ENCODE measurements around the gene UNC50. TPM values are rescaled to one million over a fixed set of nuclear protein-coding genes. Genes with fewer than 3 reads are reported as not detected.

The UNC50 gene
- total and polyA plus RNA-seq, 2 donors, result 46.1 to 68.5 TPM

DNA sequence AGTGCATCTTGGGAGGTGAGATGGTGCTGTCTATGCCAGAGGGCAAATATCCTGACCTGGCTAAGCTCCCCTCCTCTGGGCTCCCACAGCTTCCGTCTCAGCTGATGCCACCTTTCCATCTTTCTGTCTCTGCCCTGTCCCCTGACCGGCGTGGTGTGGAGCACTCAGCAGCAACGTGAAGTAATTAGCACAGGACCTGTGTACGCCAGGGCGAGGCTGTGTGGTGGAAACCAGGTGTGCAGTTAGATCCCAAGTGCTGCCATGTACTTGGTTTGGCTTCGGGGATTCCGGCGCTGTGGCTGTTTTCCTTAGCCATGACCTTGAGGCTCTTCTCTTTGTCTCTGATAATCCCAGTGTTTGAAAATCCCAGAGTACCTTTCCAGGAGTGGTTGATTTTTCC, 36.6 kb upstream of the UNC50 start:
- Histone ChIP-seq H3K36me3 (ENCODE audit: control insufficient read depth in 2 of 2, insufficient read depth in 2 of 2, low read length in 1 of 2) (peaks cover 87 to 96% of the 10 kb centered on the region in 2 donors), H3K27ac (ENCODE audit: low read depth in 1 of 2, low read length in 1 of 2) (no peak overlapping the region), H3K9me3 (ENCODE audit: control insufficient read depth in 2 of 2, insufficient read depth in 1 of 2, low read length in 1 of 2) (no peaks in the 10 kb centered on the region), H3K4me3 (ENCODE audit: low read length in 2 of 2) (no peak overlapping the region), H3K27me3 (ENCODE audit: control insufficient read depth in 2 of 2, insufficient read depth in 1 of 2, low read length in 1 of 2) (no peaks in the 10 kb centered on the region), H3K4me1 (ENCODE audit: control insufficient read depth in 2 of 2, insufficient read depth in 2 of 2, low read length in 2 of 2) (peaks cover 3 to 23% of the 10 kb centered on the region in 2 donors)
- DNase-seq (ENCODE audit: low read depth in 6 of 9, low spot score in 9 of 9), result no peak
- 98% methylated on average over 9 of the region's 9 CpGs for WGBS

DNA sequence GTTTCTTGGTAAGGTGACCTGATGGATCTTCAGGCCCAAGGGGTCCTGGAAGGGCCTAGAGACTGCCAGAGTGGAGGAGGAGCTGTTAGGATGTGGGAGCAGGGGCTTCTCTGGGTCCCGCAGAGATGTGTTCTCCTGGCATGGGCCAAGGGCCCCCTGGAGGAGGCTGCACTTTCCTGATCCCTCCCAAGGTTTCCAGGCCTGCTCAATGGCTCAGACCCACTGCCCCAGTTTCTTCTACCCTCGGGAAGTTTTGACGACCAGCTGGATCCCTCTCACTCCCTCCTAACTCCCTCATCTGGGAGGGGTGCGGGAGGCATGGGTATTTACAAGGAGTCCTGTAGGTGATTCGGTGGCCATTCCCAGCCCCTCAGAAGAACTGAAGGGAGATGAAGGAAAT, 36.2 kb upstream of the UNC50 start:
- Histone ChIP-seq H3K4me3 (ENCODE audit: low read length in 2 of 2) (no peak overlapping the region), H3K27me3 (ENCODE audit: control insufficient read depth in 2 of 2, insufficient read depth in 1 of 2, low read length in 1 of 2) (no peaks in the 10 kb centered on the region), H3K9me3 (ENCODE audit: control insufficient read depth in 2 of 2, insufficient read depth in 1 of 2, low read length in 1 of 2) (no peaks in the 10 kb centered on the region), H3K4me1 (ENCODE audit: control insufficient read depth in 2 of 2, insufficient read depth in 2 of 2, low read length in 2 of 2) (peaks cover 0 to 19% of the 10 kb centered on the region in 2 donors), H3K36me3 (ENCODE audit: control insufficient read depth in 2 of 2, insufficient read depth in 2 of 2, low read length in 1 of 2) (peaks cover 87 to 96% of the 10 kb centered on the region in 2 donors), H3K27ac (ENCODE audit: low read depth in 1 of 2, low read length in 1 of 2) (no peak overlapping the region)
- no peak for DNase-seq (ENCODE audit: low read depth in 6 of 9, low spot score in 9 of 9)
- WGBS, result 98% methylated on average over 5 of the region's 5 CpGs

DNA sequence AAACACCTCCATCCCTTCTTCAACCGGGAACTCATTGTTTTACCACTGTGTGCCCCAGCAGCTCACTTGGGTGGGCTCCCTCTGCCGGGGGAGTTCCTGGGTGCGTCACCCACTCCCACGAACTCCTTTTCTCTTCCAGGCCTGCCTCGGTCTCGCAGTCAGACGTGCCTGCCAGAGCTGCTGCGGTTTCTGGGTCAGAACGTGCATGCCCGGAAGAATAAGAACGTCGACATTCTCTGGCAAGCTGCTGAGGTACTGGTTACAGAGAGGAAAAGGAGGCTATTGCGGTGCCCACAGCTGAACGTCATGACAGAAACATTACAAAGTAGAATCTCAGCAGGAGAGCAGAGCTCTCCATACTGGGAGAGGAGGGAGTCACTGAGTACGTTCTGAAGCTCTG, 35.7 kb upstream of the UNC50 start:
- no peak for DNase-seq (ENCODE audit: low read depth in 6 of 9, low spot score in 9 of 9)
- no peak overlapping the region for H3K4me3 ChIP-seq (ENCODE audit: low read length in 2 of 2)
- peaks cover 0 to 14% of the 10 kb centered on the region in 2 donors for H3K4me1 ChIP-seq (ENCODE audit: control insufficient read depth in 2 of 2, insufficient read depth in 2 of 2, low read length in 2 of 2)
- no peak overlapping the region for H3K27ac ChIP-seq (ENCODE audit: low read depth in 1 of 2, low read length in 1 of 2)
- no peaks in the 10 kb centered on the region for H3K9me3 ChIP-seq (ENCODE audit: control insufficient read depth in 2 of 2, insufficient read depth in 1 of 2, low read length in 1 of 2)
- 98% methylated on average over 15 of the region's 15 CpGs for WGBS
- peaks cover 87 to 96% of the 10 kb centered on the region in 2 donors for H3K36me3 ChIP-seq (ENCODE audit: control insufficient read depth in 2 of 2, insufficient read depth in 2 of 2, low read length in 1 of 2)
- H3K27me3 ChIP-seq (ENCODE audit: control insufficient read depth in 2 of 2, insufficient read depth in 1 of 2, low read length in 1 of 2), result no peaks in the 10 kb centered on the region

DNA sequence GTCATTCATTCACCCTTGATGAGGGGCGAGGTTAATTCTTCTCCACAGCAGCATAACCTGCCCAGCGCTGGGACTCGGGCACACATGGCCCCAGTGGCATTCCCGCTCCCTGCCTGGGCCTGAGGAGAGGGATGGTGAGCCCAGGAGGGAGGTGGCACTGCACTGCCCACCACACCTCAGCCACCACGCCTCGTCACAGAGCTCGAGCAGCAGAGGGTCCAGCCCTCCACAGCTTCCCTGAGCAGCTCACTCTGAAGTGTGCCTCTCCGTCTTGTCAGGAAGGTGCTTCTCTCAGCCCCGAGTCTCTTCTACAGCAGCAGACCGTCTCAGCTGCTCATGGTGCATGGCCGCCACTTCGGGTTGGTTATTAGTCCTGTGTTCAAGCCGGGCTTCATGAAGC, 35.0 kb upstream of the UNC50 start:
- DNase-seq (ENCODE audit: low read depth in 6 of 9, low spot score in 9 of 9), result no peak
- Histone ChIP-seq H3K4me1 (ENCODE audit: control insufficient read depth in 2 of 2, insufficient read depth in 2 of 2, low read length in 2 of 2) (peaks cover 0 to 11% of the 10 kb centered on the region in 2 donors), H3K4me3 (ENCODE audit: low read length in 2 of 2) (no peak overlapping the region), H3K9me3 (ENCODE audit: control insufficient read depth in 2 of 2, insufficient read depth in 1 of 2, low read length in 1 of 2) (no peaks in the 10 kb centered on the region), H3K27ac (ENCODE audit: low read depth in 1 of 2, low read length in 1 of 2) (no peak overlapping the region), H3K36me3 (ENCODE audit: control insufficient read depth in 2 of 2, insufficient read depth in 2 of 2, low read length in 1 of 2) (peaks cover 87 to 96% of the 10 kb centered on the region in 2 donors), H3K27me3 (ENCODE audit: control insufficient read depth in 2 of 2, insufficient read depth in 1 of 2, low read length in 1 of 2) (no peaks in the 10 kb centered on the region)
- 97% methylated on average over 13 of the region's 13 CpGs for WGBS

DNA sequence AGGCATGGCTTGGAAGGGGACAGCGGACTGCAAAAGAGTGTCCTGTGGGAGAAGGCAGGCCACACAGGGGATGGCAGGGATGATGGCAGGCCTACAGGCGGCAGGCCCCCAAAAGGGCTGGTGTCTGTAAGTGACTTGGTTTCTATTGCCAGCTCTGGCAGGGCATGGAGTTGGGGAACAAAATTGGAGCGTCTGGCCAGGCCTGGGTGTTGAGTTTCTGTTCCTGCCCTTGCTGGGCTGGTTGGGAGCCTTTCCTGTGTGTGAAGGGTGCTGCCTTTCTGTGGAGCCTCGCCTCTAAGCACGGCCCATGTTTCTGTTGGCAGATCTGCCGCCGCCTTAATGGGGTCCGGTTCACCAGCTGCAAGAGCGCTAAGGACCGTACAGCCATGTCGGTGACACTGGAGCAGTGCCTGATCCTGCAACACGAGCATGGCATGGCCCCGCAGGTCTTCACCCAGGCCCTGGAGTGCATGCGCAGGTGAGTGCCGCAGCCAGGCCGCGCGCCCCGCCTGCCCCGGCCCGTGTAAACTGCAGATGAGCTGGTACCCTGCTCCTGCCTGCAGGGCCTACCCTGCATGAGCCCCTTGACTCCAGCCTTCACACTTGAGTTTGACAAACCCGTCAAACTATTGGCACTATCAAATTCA, 31.6 kb upstream of the UNC50 start:
- Histone ChIP-seq H3K36me3 (ENCODE audit: control insufficient read depth in 2 of 2, insufficient read depth in 2 of 2, low read length in 1 of 2) (peaks cover 69 to 89% of the 10 kb centered on the region in 2 donors), H3K4me3 (ENCODE audit: low read length in 2 of 2) (no peak overlapping the region), H3K9me3 (ENCODE audit: control insufficient read depth in 2 of 2, insufficient read depth in 1 of 2, low read length in 1 of 2) (no peaks in the 10 kb centered on the region), H3K4me1 (ENCODE audit: control insufficient read depth in 2 of 2, insufficient read depth in 2 of 2, low read length in 2 of 2) (no peaks in the 10 kb centered on the region), H3K27me3 (ENCODE audit: control insufficient read depth in 2 of 2, insufficient read depth in 1 of 2, low read length in 1 of 2) (no peaks in the 10 kb centered on the region), H3K27ac (ENCODE audit: low read depth in 1 of 2, low read length in 1 of 2) (no peak overlapping the region)
- no peak for DNase-seq (ENCODE audit: low read depth in 6 of 9, low spot score in 9 of 9)
- WGBS, result 96% methylated on average over 22 of the region's 22 CpGs

DNA sequence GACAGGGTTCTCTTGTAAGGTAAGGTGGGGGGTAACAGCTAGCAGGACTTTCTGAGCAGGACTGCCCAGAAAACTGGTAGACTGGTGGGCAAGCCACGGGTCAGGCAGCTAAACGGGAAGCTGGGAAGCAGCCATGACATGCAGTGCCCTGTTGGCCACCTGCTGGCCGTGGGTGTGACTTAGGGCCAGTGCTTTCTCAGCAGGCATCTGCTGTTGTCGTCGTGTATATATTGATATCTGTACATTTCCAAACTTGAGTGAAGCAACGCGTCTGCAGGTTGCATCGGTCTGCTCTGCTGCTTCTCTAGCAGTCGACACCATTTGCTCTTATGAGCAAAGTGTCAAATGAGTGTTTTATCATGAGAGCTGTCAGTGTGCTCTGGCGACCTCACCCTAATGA, 31.1 kb upstream of the UNC50 start:
- Histone ChIP-seq H3K4me3 (ENCODE audit: low read length in 2 of 2) (no peak overlapping the region), H3K36me3 (ENCODE audit: control insufficient read depth in 2 of 2, insufficient read depth in 2 of 2, low read length in 1 of 2) (peaks cover 66 to 89% of the 10 kb centered on the region in 2 donors), H3K27me3 (ENCODE audit: control insufficient read depth in 2 of 2, insufficient read depth in 1 of 2, low read length in 1 of 2) (no peaks in the 10 kb centered on the region), H3K9me3 (ENCODE audit: control insufficient read depth in 2 of 2, insufficient read depth in 1 of 2, low read length in 1 of 2) (no peaks in the 10 kb centered on the region), H3K4me1 (ENCODE audit: control insufficient read depth in 2 of 2, insufficient read depth in 2 of 2, low read length in 2 of 2) (no peaks in the 10 kb centered on the region), H3K27ac (ENCODE audit: low read depth in 1 of 2, low read length in 1 of 2) (no peak overlapping the region)
- WGBS, result 94% methylated on average over 10 of the region's 10 CpGs
- no peak for DNase-seq (ENCODE audit: low read depth in 6 of 9, low spot score in 9 of 9)

DNA sequence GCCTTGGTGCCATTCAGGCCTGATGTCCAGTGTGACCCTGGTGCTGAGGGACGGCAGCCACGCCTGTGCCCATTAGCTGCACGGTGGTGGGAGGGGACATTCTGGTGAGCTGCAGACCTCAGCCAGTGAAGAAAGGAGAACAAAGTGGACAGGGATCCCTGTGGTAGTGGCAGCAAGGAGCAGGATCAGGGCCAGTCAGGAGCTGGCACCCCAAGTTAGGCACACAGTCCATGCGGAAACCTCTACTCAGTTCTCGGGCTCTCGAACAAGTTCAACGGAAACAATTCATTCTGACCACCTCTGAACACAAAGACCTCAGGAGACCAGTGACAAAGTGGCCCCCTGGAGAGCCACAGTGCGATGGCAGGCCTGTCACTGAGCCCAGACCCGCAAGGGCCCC, 30.2 kb upstream of the UNC50 start:
- Histone ChIP-seq H3K4me1 (ENCODE audit: control insufficient read depth in 2 of 2, insufficient read depth in 2 of 2, low read length in 2 of 2) (no peaks in the 10 kb centered on the region), H3K36me3 (ENCODE audit: control insufficient read depth in 2 of 2, insufficient read depth in 2 of 2, low read length in 1 of 2) (peaks cover 66 to 88% of the 10 kb centered on the region in 2 donors), H3K27ac (ENCODE audit: low read depth in 1 of 2, low read length in 1 of 2) (no peak overlapping the region), H3K4me3 (ENCODE audit: low read length in 2 of 2) (no peak overlapping the region), H3K9me3 (ENCODE audit: control insufficient read depth in 2 of 2, insufficient read depth in 1 of 2, low read length in 1 of 2) (no peaks in the 10 kb centered on the region), H3K27me3 (ENCODE audit: control insufficient read depth in 2 of 2, insufficient read depth in 1 of 2, low read length in 1 of 2) (no peaks in the 10 kb centered on the region)
- no peak for DNase-seq (ENCODE audit: low read depth in 6 of 9, low spot score in 9 of 9)
- WGBS, result 98% methylated on average over 9 of the region's 9 CpGs

DNA sequence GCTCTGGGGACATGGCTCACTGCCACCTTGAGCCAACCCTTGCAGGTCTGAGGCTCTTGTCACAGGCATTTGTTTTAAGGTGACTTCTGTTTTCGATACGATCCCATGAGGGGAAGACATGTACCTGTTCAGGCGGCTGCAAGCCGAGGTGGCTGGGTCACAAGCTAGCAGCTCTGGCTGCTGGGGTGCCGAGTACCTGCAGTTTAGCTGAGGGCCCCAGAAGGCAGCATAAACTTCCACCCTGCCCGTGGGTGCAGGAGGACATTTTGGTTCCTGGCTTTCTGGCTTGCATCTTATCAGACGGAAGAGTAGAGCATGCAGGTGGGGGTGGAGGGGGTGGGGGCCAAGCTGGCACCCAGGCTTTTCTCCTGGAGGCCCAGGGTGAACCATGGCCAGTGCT, 28.5 kb upstream of the UNC50 start:
- H3K9me3 ChIP-seq (ENCODE audit: control insufficient read depth in 2 of 2, insufficient read depth in 1 of 2, low read length in 1 of 2), result no peaks in the 10 kb centered on the region
- peaks cover 0 to 7% of the 10 kb centered on the region in 2 donors for H3K4me1 ChIP-seq (ENCODE audit: control insufficient read depth in 2 of 2, insufficient read depth in 2 of 2, low read length in 2 of 2)
- H3K27ac ChIP-seq (ENCODE audit: low read depth in 1 of 2, low read length in 1 of 2), result no peak overlapping the region
- peaks cover 63 to 87% of the 10 kb centered on the region in 2 donors for H3K36me3 ChIP-seq (ENCODE audit: control insufficient read depth in 2 of 2, insufficient read depth in 2 of 2, low read length in 1 of 2)
- H3K4me3 ChIP-seq (ENCODE audit: low read length in 2 of 2), result no peak overlapping the region
- DNase-seq (ENCODE audit: low read depth in 6 of 9, low spot score in 9 of 9), result no peak
- 90% methylated on average over 7 of the region's 7 CpGs for WGBS
- no peaks in the 10 kb centered on the region for H3K27me3 ChIP-seq (ENCODE audit: control insufficient read depth in 2 of 2, insufficient read depth in 1 of 2, low read length in 1 of 2)

DNA sequence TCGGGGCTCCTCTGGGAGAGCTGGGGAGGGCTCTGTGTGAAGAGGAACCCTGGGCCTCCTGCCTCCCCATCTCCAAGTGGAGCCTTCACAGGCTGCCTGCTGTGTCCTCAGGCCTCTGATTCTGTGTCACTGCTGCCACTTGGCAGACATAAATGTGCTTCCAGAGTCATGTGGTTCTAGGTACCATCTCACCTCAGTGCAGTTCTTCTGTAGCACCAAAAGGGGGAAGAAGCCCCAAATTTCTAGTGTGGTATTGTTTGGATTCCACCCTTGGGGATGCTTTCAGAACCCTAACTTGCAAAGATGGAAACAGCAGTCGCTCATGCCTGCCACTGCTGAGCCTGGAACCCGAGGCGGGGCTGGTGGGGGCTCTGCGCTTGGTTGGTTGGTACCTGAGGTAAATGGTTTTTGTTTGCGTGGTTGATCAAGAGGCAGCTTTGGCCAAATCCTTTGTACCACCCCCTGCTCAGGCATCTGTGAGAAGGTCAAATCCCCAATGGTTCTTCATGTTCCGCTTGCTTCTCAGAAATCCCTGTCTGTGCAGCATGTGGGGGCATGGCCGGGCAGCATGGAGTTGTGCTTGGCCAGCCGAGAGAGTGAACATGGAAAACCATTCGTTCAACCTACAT, 27.6 kb upstream of the UNC50 start:
- no peaks in the 10 kb centered on the region for H3K27me3 ChIP-seq (ENCODE audit: control insufficient read depth in 2 of 2, insufficient read depth in 1 of 2, low read length in 1 of 2)
- peaks cover 61 to 79% of the 10 kb centered on the region in 2 donors for H3K36me3 ChIP-seq (ENCODE audit: control insufficient read depth in 2 of 2, insufficient read depth in 2 of 2, low read length in 1 of 2)
- WGBS, result 98% methylated on average over 10 of the region's 10 CpGs
- no peak for DNase-seq (ENCODE audit: low read depth in 6 of 9, low spot score in 9 of 9)
- H3K4me1 ChIP-seq (ENCODE audit: control insufficient read depth in 2 of 2, insufficient read depth in 2 of 2, low read length in 2 of 2), result peaks cover 0 to 14% of the 10 kb centered on the region in 2 donors
- H3K4me3 ChIP-seq (ENCODE audit: low read length in 2 of 2), result no peak overlapping the region
- H3K27ac ChIP-seq (ENCODE audit: low read depth in 1 of 2, low read length in 1 of 2), result no peak overlapping the region
- H3K9me3 ChIP-seq (ENCODE audit: control insufficient read depth in 2 of 2, insufficient read depth in 1 of 2, low read length in 1 of 2), result no peaks in the 10 kb centered on the region

Measured in thymus (tissue), 11 donors.